GM12872 (cell line): ENCODE results near the gene ROCK2.

ENCODE experiments used
- CTCF ChIP-seq: IDR thresholded peaks from 3 replicates; pipeline ENCODE4 v1.5.1; 2011; ENCODE audit warnings: low read depth, mild to moderate bottlenecking, low read length, moderate library complexity; ENCODE audit not compliant: insufficient read depth

The ROCK2 gene

DNA sequence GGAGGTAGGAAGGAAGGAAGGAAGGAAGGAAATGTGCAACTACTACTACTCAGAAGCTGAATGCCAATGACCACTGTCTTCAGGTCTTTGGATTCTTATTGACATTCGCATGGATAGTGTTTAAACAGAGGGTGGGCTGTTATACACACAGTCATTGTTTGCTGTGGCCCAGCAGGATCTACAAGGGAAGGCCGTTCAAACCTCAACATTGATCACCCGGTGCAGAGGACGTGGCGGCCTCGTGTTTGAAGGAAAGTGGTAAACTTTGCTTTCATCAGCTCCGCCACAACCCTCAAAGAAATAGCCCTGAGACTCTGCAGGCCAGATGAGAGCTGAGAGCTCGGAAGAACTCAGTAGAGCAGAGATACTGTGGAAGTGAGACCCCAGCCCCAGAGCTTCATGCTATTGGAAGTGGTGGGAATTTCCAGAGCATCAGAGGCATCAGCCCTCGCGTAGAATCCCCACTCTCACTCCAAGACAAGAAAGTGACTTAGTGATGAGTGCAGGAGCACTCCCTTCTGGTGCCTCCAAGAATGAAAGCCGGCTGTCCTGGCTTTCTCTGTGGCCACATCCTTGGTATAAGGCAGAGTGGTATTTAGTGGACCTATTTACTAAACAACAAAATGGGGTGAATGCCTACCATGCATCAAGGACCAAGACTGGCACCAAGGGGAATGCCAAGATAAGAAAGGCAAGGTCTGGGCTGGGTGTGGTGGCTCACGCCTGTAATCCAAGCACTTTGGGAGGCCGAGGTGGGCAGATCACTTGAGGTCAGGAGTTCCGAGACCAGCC is 10.1 kb upstream of the ROCK2 start:
- no peak for TF ChIP-seq CTCF

DNA sequence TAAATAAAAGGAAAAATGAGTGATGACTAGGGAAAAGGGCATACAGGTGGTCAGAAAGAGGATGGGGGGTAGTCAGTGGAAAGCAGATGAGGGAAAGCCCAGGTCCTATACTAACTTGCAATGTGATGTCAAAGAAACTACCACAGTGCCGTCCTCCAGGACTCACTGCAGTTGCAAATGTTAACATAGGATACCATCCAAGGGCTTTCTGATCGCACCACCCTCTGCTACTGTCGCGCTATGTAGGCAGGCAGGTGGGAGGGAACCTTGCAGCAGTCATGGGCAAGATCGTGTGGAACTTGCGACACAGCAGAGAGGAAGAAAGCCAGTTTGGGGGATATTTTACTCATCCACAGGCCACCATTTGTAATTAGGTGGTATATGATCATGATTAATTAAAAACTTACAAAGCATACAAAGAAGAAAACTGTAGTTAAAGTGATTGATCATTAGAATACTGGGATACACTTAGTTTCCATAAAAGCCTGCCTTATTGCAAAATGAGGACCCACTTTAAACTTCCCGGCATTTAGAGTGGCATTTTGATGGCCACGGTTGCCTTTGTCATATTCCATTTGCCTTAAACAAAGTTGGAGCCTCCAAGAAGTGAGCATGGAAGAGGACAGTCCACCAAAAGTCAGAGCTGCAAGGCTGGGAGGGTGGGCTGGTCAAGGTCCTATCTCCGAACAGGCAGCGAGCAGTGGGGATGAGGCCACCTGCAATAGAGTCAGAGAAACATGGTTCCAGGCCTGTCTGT is 8.5 kb upstream of the ROCK2 start:
- TF ChIP-seq CTCF: no peak

DNA sequence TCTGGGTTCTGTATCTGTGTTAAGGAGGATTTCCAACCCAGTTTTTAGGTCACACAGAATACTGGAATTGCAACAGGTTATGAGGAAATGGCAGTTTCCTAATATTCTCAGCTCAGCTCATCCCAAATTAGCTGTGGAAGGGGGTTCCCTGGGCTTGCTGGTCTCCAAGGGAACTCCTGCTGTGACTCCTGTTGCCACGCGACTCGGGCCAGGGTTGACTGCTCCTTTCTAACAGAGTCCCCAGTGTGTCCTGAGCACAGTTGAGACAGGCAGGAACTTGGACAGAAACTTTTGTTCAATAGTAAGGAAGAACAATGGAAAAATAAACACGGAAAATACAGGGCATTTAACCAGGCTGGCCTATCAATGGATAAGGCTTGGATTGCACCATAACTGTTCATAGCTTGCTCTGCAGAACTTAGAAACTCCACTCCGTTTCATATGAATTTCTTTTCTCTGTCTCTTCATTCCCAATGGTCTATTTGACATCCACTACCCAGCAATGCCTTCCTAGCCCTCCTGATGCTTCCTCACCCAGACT is 3.8 kb upstream of the ROCK2 start:
- no peak for TF ChIP-seq CTCF

DNA sequence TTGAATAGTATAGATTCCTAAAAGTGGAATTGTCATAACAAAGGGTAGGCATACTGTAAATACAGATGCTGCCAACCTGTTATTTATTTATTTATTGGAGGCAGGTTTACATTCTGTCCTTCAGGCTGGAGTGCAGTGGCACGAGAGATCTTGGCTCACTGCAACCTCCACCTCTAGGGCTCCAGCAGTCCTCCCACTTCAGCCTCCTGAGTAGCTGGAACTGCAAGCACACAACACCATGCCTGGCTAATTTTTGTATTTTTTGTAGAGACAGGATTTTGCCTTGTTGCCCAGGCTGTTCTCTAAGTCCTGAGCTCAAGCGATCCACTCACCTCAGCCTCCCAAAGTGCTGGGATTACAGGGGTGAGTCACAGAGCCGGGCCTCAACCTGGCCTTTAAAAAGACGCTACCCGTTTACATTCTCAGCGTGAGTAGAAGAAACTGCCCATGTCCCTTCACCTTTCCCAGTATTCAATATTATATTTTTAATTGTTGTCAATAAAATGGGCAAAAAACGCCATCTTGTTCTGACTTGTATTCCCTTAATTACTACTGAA is 3.0 kb upstream of the ROCK2 start:
- no peak for TF ChIP-seq CTCF

DNA sequence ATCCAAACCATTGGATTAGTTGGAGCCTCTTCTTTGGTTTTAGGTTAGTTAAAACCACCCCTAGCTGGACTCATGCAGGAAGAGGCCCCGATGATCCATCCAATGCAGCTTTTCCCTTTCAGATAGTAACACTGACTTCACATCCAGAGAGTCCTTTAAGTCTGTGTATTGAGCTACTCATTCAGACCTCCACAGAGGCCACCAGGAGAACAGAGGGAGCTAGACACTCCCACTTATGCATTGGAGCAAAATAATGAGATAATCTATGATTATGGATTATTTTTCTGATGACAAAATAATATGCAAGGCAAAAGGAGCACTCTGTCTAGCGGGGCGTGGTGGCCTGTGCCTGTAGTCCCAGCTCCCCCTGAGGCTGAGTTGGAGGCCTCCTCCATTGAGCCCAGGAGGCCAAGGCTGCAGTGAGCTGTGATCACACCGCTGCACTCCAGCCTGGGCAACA is 1.6 kb upstream of the ROCK2 start:
- no peak for TF ChIP-seq CTCF

GRCh38 chr2:11344956-11345677 is 681 bp upstream of the ROCK2 start:
- no peak for TF ChIP-seq CTCF
